HepG2 (cell line): ENCODE measurements around the gene ADH4. TPM values are rescaled to one million over a fixed set of nuclear protein-coding genes. Genes with fewer than 3 reads are reported as not detected.

ENCODE experiments used
- DMAP1 ChIP-seq: IDR thresholded peaks from 2 replicates; pipeline ENCODE4 v1.6.1; 2016
- MAFK ChIP-seq, 2 experiments: IDR thresholded peaks in 1 of 2; conservative IDR thresholded peaks in 1 of 2; 2 replicates each; pipeline ENCODE4 v1.6.1; 2011; ENCODE audit warnings: improper control_type of control experiment in 2 of 2, low read length in 2 of 2
- NFE2L2 ChIP-seq: fragments of 150-350 bp; IDR thresholded peaks from 2 replicates; pipeline ENCODE4 v1.6.1; 2014; ENCODE audit warnings: low read length
- RORA ChIP-seq: sonication (generic); formaldehyde crosslinking; IDR thresholded peaks from 2 replicates; pipeline ENCODE4 v1.5.0; 2020; ENCODE audit warnings: mild to moderate bottlenecking, missing genetic modification reagents, moderate library complexity
- ZFX ChIP-seq: sonication (generic); formaldehyde crosslinking; IDR thresholded peaks from 2 replicates; pipeline ENCODE4 v1.4.0; 2020; ENCODE audit warnings: mild to moderate bottlenecking, low read depth, missing genetic modification reagents, moderate library complexity
- ZSCAN31 ChIP-seq: sonication (generic); formaldehyde crosslinking; IDR thresholded peaks from 2 replicates; pipeline ENCODE4 v1.5.0; 2020; ENCODE audit warnings: low read depth, mild to moderate bottlenecking, missing genetic modification reagents
- polyA plus RNA-seq, 8 experiments: library from polyadenylated mRNA; depleted of rRNA in 3 of 8; stranded (reverse) in 7 of 8; unstranded in 1 of 8; fragments of >200 nt; fragmentation: Illumina TruSeq in 4 of 8; extraction: Trizol in 4 of 8; gene quantifications; 2 replicates each; pipeline versions ENCODE4 v1.2.1 to v1.2.3, GENCODE V29; 2011 to 2016; ENCODE audit warnings: low read depth in 4 of 8, missing spikeins in 1 of 8, mixed read lengths in 1 of 8; ENCODE audit not compliant: insufficient read depth in 1 of 8
- total RNA-seq, 5 experiments: library from RNA; depleted of rRNA; stranded (reverse); fragments of >200 nt; fragmentation: Illumina TruSeq; extraction: Trizol; gene quantifications; 2 replicates each; pipeline ENCODE4 v1.2.3, GENCODE V29; 2016; ENCODE audit warnings: low read depth in 1 of 5
- TF ChIP-seq, protein P1 (sequence below): sonication (generic); formaldehyde crosslinking; IDR thresholded peaks from 2 replicates; pipeline ENCODE4 v1.5.0; 2020; ENCODE audit warnings: missing genetic modification reagents
- TF ChIP-seq, protein P2 (sequence below): IDR thresholded peaks from 2 replicates; pipeline ENCODE4 v1.6.1; 2018; ENCODE audit warnings: missing genetic modification reagents, mild to moderate bottlenecking, missing compliant biosample characterization
- TF ChIP-seq, protein P3 (sequence below): sonication (generic); formaldehyde crosslinking; IDR thresholded peaks from 2 replicates; pipeline ENCODE4 v1.5.0; 2020; ENCODE audit warnings: mild to moderate bottlenecking, missing genetic modification reagents
- TF ChIP-seq, protein P4 (sequence below): sonication (generic); formaldehyde crosslinking; IDR thresholded peaks from 2 replicates; pipeline ENCODE4 v1.8.1; 2023; ENCODE audit warnings: mild to moderate bottlenecking, missing genetic modification reagents

The ADH4 gene
- total and polyA plus RNA-seq, 2 of the 13 experiments (the other 11 are each of a cell fraction or from before 2014, with no cell fraction given), result 24.3 to 31.1 TPM

DNA sequence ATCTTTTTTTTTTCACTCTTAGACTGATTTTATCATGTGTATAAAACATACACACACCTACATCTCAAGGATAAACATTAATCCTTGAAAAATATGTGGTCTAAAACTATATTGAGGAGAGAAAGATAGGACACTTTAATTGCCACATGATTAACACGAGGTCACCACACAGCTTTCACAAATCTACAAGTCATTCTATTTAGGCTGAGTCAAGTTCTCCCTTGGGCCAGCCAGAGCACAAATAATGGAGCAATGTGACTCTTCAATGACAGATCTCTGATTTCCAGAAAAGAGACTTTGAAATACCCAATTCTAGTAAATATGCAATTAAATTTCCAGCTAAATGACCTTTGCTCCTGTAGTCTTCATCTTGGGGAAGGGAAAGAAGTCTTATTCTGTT lies 12.9 kb upstream of the ADH4 start (continued):
- TF ChIP-seq RORA (CRISPR knock-in tag), result no peak
- 0 out of 2 replicates have a peak, but pooled peaks have one; percentile 30 for TF ChIP-seq ZFX (CRISPR knock-in tag)
- 0 out of 2 replicates have a peak, but pooled peaks have one; percentile 3 for TF ChIP-seq DMAP1 (CRISPR knock-in tag)
- TF ChIP-seq MAFK (conservative IDR thresholded peaks at IDR 0.05 in 1 of 2, IDR thresholded peaks at IDR 0.05 in 1 of 2; ENCODE audit: low read length in 2 of 2), result 0 out of 4 replicates have a peak, but pooled peaks of 1 of the 2 experiments have one; percentile 9
- TF ChIP-seq, protein P1, sequence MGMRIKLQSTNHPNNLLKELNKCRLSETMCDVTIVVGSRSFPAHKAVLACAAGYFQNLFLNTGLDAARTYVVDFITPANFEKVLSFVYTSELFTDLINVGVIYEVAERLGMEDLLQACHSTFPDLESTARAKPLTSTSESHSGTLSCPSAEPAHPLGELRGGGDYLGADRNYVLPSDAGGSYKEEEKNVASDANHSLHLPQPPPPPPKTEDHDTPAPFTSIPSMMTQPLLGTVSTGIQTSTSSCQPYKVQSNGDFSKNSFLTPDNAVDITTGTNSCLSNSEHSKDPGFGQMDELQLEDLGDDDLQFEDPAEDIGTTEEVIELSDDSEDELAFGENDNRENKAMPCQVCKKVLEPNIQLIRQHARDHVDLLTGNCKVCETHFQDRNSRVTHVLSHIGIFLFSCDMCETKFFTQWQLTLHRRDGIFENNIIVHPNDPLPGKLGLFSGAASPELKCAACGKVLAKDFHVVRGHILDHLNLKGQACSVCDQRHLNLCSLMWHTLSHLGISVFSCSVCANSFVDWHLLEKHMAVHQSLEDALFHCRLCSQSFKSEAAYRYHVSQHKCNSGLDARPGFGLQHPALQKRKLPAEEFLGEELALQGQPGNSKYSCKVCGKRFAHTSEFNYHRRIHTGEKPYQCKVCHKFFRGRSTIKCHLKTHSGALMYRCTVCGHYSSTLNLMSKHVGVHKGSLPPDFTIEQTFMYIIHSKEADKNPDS (CRISPR knock-in tag), result no peak
- TF ChIP-seq NFE2L2, result peak; percentile 38; the same call in 1 of the 2 replicates
- TF ChIP-seq, protein P2, sequence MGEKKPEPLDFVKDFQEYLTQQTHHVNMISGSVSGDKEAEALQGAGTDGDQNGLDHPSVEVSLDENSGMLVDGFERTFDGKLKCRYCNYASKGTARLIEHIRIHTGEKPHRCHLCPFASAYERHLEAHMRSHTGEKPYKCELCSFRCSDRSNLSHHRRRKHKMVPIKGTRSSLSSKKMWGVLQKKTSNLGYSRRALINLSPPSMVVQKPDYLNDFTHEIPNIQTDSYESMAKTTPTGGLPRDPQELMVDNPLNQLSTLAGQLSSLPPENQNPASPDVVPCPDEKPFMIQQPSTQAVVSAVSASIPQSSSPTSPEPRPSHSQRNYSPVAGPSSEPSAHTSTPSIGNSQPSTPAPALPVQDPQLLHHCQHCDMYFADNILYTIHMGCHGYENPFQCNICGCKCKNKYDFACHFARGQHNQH (CRISPR knock-in tag), result no peak
- TF ChIP-seq, protein P3, sequence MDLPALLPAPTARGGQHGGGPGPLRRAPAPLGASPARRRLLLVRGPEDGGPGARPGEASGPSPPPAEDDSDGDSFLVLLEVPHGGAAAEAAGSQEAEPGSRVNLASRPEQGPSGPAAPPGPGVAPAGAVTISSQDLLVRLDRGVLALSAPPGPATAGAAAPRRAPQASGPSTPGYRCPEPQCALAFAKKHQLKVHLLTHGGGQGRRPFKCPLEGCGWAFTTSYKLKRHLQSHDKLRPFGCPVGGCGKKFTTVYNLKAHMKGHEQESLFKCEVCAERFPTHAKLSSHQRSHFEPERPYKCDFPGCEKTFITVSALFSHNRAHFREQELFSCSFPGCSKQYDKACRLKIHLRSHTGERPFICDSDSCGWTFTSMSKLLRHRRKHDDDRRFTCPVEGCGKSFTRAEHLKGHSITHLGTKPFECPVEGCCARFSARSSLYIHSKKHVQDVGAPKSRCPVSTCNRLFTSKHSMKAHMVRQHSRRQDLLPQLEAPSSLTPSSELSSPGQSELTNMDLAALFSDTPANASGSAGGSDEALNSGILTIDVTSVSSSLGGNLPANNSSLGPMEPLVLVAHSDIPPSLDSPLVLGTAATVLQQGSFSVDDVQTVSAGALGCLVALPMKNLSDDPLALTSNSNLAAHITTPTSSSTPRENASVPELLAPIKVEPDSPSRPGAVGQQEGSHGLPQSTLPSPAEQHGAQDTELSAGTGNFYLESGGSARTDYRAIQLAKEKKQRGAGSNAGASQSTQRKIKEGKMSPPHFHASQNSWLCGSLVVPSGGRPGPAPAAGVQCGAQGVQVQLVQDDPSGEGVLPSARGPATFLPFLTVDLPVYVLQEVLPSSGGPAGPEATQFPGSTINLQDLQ (CRISPR knock-in tag), result no peak
- TF ChIP-seq, protein P4, sequence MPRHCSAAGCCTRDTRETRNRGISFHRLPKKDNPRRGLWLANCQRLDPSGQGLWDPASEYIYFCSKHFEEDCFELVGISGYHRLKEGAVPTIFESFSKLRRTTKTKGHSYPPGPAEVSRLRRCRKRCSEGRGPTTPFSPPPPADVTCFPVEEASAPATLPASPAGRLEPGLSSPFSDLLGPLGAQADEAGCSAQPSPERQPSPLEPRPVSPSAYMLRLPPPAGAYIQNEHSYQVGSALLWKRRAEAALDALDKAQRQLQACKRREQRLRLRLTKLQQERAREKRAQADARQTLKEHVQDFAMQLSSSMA, result no peak
- TF ChIP-seq ZSCAN31 (CRISPR knock-in tag), result 0 out of 2 replicates have a peak, but pooled peaks have one; percentile 0
